A549 (cell line): ENCODE results near the gene GAN. TPM values are rescaled to one million over a fixed set of nuclear protein-coding genes. Genes with fewer than 3 reads are reported as not detected.
A peak's percentile ranks its signal among the peaks of the same experiment; 100 is the strongest.
"Not testable (repeated sequence)": the region's sequence is repeated elsewhere in the genome, so short reads cannot be mapped to it uniquely, and the experiment has no call there.

Experiments
- ATAC-seq, 2 experiments: fragments of 200-7000 bp in 1 of 2; fragments of >200 bp in 1 of 2; cut with Nextera tagmentation in 1 of 2; cut with Tn5 transposase in 1 of 2; 3 replicates each; pipeline versions ENCODE4 v1.8.0 to v1.9.1; 2018 to 2020; ENCODE audit warnings: mild to moderate bottlenecking in 1 of 2, moderate library complexity in 1 of 2
- CTCF ChIA-PET: fragments of 300-600 bp; sonication (Branson Sonifier 250); formaldehyde crosslinking; extraction: SDS; loops from one replicate; lab custom pipeline; 2021; ENCODE audit warnings: antibody characterized with exemption, inconsistent platforms; lab: Yijun Ruan, JAX
- POLR2A ChIA-PET: fragments of 350-600 bp; formaldehyde crosslinking; extraction: SDS; loops from one replicate; lab custom pipeline; 2021; ENCODE audit warnings: antibody characterized with exemption, inconsistent platforms; lab: Yijun Ruan, JAX
- DNase-seq, 2 experiments: peaks; one replicate each; pipeline versions ENCODE4 v3.0.0 to v3.0.0-alpha.2; 2011 to 2016; ENCODE audit warnings: low read depth in 1 of 2, low spot score in 1 of 2
- FAIRE-seq: peaks from 2 replicates; lab custom pipeline; 2011; peaks lifted over from hg19 to GRCh38; lab: Jason Lieb, UNC
- H3K27ac ChIP-seq, 2 experiments: fragments of >200 bp; sonication (Bioruptor Twin); formaldehyde crosslinking; 3 replicates each; pipeline ENCODE4 v1.5.1; 2016 to 2017
- H3K4me1 ChIP-seq: fragments of >200 bp; sonication (Bioruptor Twin); formaldehyde crosslinking; 3 replicates; pipeline ENCODE4 v1.6.1; 2016
- H3K4me2 ChIP-seq: fragments of >200 bp; sonication (Bioruptor Twin); formaldehyde crosslinking; 3 replicates; pipeline ENCODE4 v1.6.1; 2016
- H3K4me3 ChIP-seq: fragments of >200 bp; sonication (Bioruptor Twin); formaldehyde crosslinking; 3 replicates; pipeline ENCODE4 v1.5.1; 2016
- H3K9me3 ChIP-seq: fragments of >200 bp; sonication (Bioruptor Twin); formaldehyde crosslinking; 3 replicates; pipeline ENCODE4 v1.6.1; 2016
- ATOH8 ChIP-seq: fragments of 250-450 bp; sonication (Bioruptor Pico); IDR thresholded peaks from 2 replicates; pipeline ENCODE4 v1.5.0; 2020; ENCODE audit warnings: low read depth, mild to moderate bottlenecking, moderate library complexity
- CBX2 ChIP-seq: fragments of 200-600 bp; sonication (generic); IDR thresholded peaks from 2 replicates; pipeline ENCODE4 v1.6.1; 2016; ENCODE audit warnings: low read depth, mild to moderate bottlenecking, borderline replicate concordance
- E2F6 ChIP-seq: IDR thresholded peaks from 2 replicates; pipeline ENCODE4 v1.6.1; 2012; ENCODE audit warnings: low read depth, borderline replicate concordance
- ELK1 ChIP-seq: fragments of 150-350 bp; IDR thresholded peaks from 2 replicates; pipeline ENCODE4 v1.6.1; 2014; ENCODE audit warnings: low read depth, mild to moderate bottlenecking, low read length
- EP300 ChIP-seq, 2 experiments: fragments of >200 bp; sonication (Bioruptor Twin); formaldehyde crosslinking; IDR thresholded peaks; 2 replicates in 1 of 2; 3 replicates in 1 of 2; pipeline ENCODE4 v1.6.1; 2016 to 2017
- FOXS1 ChIP-seq: fragments of 250-450 bp; sonication (Bioruptor Pico); IDR thresholded peaks from 2 replicates; pipeline ENCODE4 v1.5.0; 2020; ENCODE audit warnings: mild to moderate bottlenecking, moderate library complexity
- GATA3 ChIP-seq: IDR thresholded peaks from 2 replicates; pipeline ENCODE4 v1.6.1; 2012; ENCODE audit warnings: borderline replicate concordance
- HEYL ChIP-seq: fragments of 250-450 bp; sonication (Bioruptor Pico); IDR thresholded peaks from 2 replicates; pipeline ENCODE4 v1.8.0; 2021; ENCODE audit warnings: mild to moderate bottlenecking, moderate library complexity
- HOXB13 ChIP-seq: fragments of 250-450 bp; sonication (Bioruptor Pico); IDR thresholded peaks from 2 replicates; pipeline ENCODE4 v1.5.0; 2020; ENCODE audit warnings: low read depth, mild to moderate bottlenecking, moderate library complexity
- HOXB5 ChIP-seq: fragments of 250-450 bp; sonication (Bioruptor Pico); IDR thresholded peaks from 2 replicates; pipeline ENCODE4 v1.5.0; 2020; ENCODE audit warnings: mild to moderate bottlenecking, moderate library complexity
- JUNB ChIP-seq: fragments of >200 bp; sonication (Bioruptor Twin); formaldehyde crosslinking; IDR thresholded peaks from 2 replicates; pipeline ENCODE4 v1.6.1; 2016
- KDM1A ChIP-seq: fragments of 200-600 bp; sonication (generic); IDR thresholded peaks from 2 replicates; pipeline ENCODE4 v1.6.1; 2016; ENCODE audit warnings: low read depth, mild to moderate bottlenecking
- MAFK ChIP-seq: fragments of 450-650 bp; IDR thresholded peaks from 2 replicates; pipeline ENCODE4 v1.6.1; 2014; ENCODE audit not compliant: partially characterized antibody
- MAX ChIP-seq: IDR thresholded peaks from 2 replicates; pipeline ENCODE4 v1.6.1; 2012
- MYC ChIP-seq: IDR thresholded peaks from 2 replicates; pipeline ENCODE4 v1.6.1; 2012; ENCODE audit warnings: mild to moderate bottlenecking, inconsistent platforms, low read length, improper control_type of control experiment, borderline replicate concordance
- NFE2L2 ChIP-seq: fragments of 150-350 bp; conservative IDR thresholded peaks from 2 replicates; pipeline ENCODE4 v1.6.1; 2014; ENCODE audit warnings: low read length
- NPAS2 ChIP-seq: fragments of 250-450 bp; sonication (Bioruptor Pico); IDR thresholded peaks from 2 replicates; pipeline ENCODE4 v1.8.0; 2022; ENCODE audit warnings: mild to moderate bottlenecking, moderate library complexity, borderline replicate concordance
- PBX3 ChIP-seq: IDR thresholded peaks from 2 replicates; pipeline ENCODE4 v1.6.1; 2012
- PHF8 ChIP-seq: fragments of 200-600 bp; sonication (generic); IDR thresholded peaks from 2 replicates; pipeline ENCODE4 v1.6.1; 2016; ENCODE audit warnings: low read depth, mild to moderate bottlenecking, antibody characterized with exemption, moderate library complexity, borderline replicate concordance
- RAD21 ChIP-seq, 2 experiments: fragments of >200 bp in 1 of 2; sonication (Bioruptor Twin) in 1 of 2; formaldehyde crosslinking in 1 of 2; IDR thresholded peaks in 1 of 2; conservative IDR thresholded peaks in 1 of 2; 2 replicates in 1 of 2; 3 replicates in 1 of 2; pipeline ENCODE4 v1.6.1; 2012 to 2018; ENCODE audit warnings: inconsistent platforms in 1 of 2
- RARB ChIP-seq: fragments of 250-450 bp; sonication (Bioruptor Pico); IDR thresholded peaks from 2 replicates; pipeline ENCODE4 v1.8.0; 2021; ENCODE audit warnings: mild to moderate bottlenecking, moderate library complexity
- REST ChIP-seq: fragments of 200-600 bp; sonication (generic); IDR thresholded peaks from 2 replicates; pipeline ENCODE4 v1.6.1; 2016; ENCODE audit warnings: antibody characterized with exemption, mild to moderate bottlenecking, moderate library complexity
- SMC3 ChIP-seq: fragments of >200 bp; sonication (Bioruptor Twin); formaldehyde crosslinking; IDR thresholded peaks from 3 replicates; pipeline ENCODE4 v1.6.1; 2018; ENCODE audit warnings: inconsistent platforms
- SREBF2 ChIP-seq: fragments of 450-650 bp; IDR thresholded peaks from 2 replicates; pipeline ENCODE4 v1.6.1; 2014; ENCODE audit warnings: mild to moderate bottlenecking, moderate library complexity
- TP53 ChIP-seq: fragments of 250-450 bp; sonication (Bioruptor Pico); IDR thresholded peaks from 2 replicates; pipeline ENCODE4 v1.5.0; 2021; ENCODE audit warnings: mild to moderate bottlenecking, moderate library complexity
- ZC3H11A ChIP-seq: fragments of 450-650 bp; IDR thresholded peaks from 2 replicates; pipeline ENCODE4 v1.6.1; 2014; ENCODE audit warnings: antibody characterized with exemption, mild to moderate bottlenecking
- ZFP36 ChIP-seq: fragments of 450-650 bp; IDR thresholded peaks from 2 replicates; pipeline ENCODE4 v1.6.1; 2014; ENCODE audit warnings: borderline replicate concordance; ENCODE audit not compliant: partially characterized antibody
- WGBS: methylation state at CpG from one replicate; pipeline ENCODE4 v1.1.6; 2017; ENCODE audit errors: missing lambda C conversion rate; 5-methylcytosine and 5-hydroxymethylcytosine counted together
- polyA plus RNA-seq, 4 experiments: library from polyadenylated mRNA; depleted of rRNA in 3 of 4; stranded (reverse); fragments of >200 nt; fragmentation: RNase III in 1 of 4; extraction: RNeasy Plus Mini Kit Qiagen cat#74134 plus additional on column Dnase treatment in 1 of 4; gene quantifications; 2 replicates in 3 of 4; 3 replicates in 1 of 4; pipeline ENCODE4 v1.2.3, GENCODE V29; 2011 to 2017

The GAN gene
- polyA plus RNA-seq, 2 of the 4 experiments (the other 2 are of a cell fraction) = 2.8 to 8.1 TPM

GRCh38 chr16:81405002-81405401 lies 90.2 kb downstream of the GAN start:
- DNase-seq = peak in 1 of 2 experiments; percentile 43
- H3K9me3 ChIP-seq, ATAC-seq, H3K4me3 ChIP-seq, FAIRE-seq: not testable (repeated sequence)
- Histone ChIP-seq H3K27ac (peak overlapping the region; percentile 97 to 100), H3K4me2 (peak overlapping the region; percentile 67), H3K4me1 (peaks cover 86% of the 10 kb centered on the region)
- ChIA-PET CTCF (interaction anchor here (0.6 to 4.3 kb wide), 27 partner anchors 8 to 329 kb away, joined by 3 to 34 read pairs (median 6); no protein-coding TSS in a partner anchor), POLR2A (interaction anchor here (0.6 to 1.3 kb wide), 2 partner anchors 40 to 307 kb away, joined by 4 read pairs; partner anchors contain the start of gene CMIP)
- WGBS = 95% methylated on average over 2 of the region's 2 CpGs
- TF ChIP-seq ZC3H11A (0 out of 2 replicates have a peak, but pooled peaks have one; percentile 15), HOXB5 (peak; percentile 15; the same call in 1 of the 2 replicates), ATOH8 (CRISPR knock-in tag) (0 out of 2 replicates have a peak, but pooled peaks have one; percentile 6), HOXB13 (CRISPR knock-in tag) (peak; percentile 64; the same call in 1 of the 2 replicates), KDM1A (peak; percentile 79), TP53 (CRISPR knock-in tag) (peak; percentile 61)

GRCh38 chr16:81405702-81406113 lies 90.9 kb downstream of the GAN start:
- CTCF ChIA-PET = interaction anchor here (0.8 to 4.3 kb wide), 11 partner anchors 11 to 328 kb away, joined by 3 to 34 read pairs (median 3); no protein-coding TSS in a partner anchor
- peak overlapping the region; percentile 67 for H3K4me2 ChIP-seq
- FAIRE-seq (peak; percentile 97), DNase-seq (peak; percentile 96 to 99), ATAC-seq (peak; percentile 71 to 81)
- 0% methylated on average over 11 of the region's 11 CpGs for WGBS
- no peak overlapping the region for H3K4me3 ChIP-seq
- H3K9me3 ChIP-seq = no peaks in the 10 kb centered on the region
- peak overlapping the region; percentile 97 to 100 for H3K27ac ChIP-seq
- peaks cover 86% of the 10 kb centered on the region for H3K4me1 ChIP-seq
- POLR2A ChIA-PET = interaction anchor here (0.6 to 1.3 kb wide), 5 partner anchors 13 to 306 kb away, joined by 3 to 7 read pairs (median 4); partner anchors contain the start of gene CMIP
- peak; percentile 36; the same call in 1 of the 2 replicates for TF ChIP-seq E2F6
- peak; percentile 85 for TF ChIP-seq PBX3
- TF ChIP-seq ELK1 = no peak
- TF ChIP-seq RAD21 (conservative IDR thresholded peaks at IDR 0.05 in 1 of 2, IDR thresholded peaks at IDR 0.05 in 1 of 2) = peak; percentile 28 to 49; a peak in 4 of 5 replicates
- TF ChIP-seq EP300 (IDR thresholded peaks at IDR 0.05) = peak; percentile 97 to 100
- 0 out of 2 replicates have a peak, but pooled peaks have one; percentile 65 for TF ChIP-seq FOXS1 (CRISPR knock-in tag)
- TF ChIP-seq MAFK = peak; percentile 100
- peak; percentile 79 for TF ChIP-seq HOXB5
- TF ChIP-seq REST = no peak
- TF ChIP-seq NPAS2 = no peak
- peak; percentile 90 for TF ChIP-seq MAX
- TF ChIP-seq NFE2L2 = peak; percentile 97
- peak; percentile 95; the same call in 1 of the 2 replicates for TF ChIP-seq RARB (CRISPR knock-in tag)
- peak; percentile 43; the same call in 1 of the 3 replicates for TF ChIP-seq SMC3
- TF ChIP-seq SREBF2 = no peak
- TF ChIP-seq JUNB = peak; percentile 96
- TF ChIP-seq HEYL (CRISPR knock-in tag) = no peak
- TF ChIP-seq PHF8 = no peak
- TF ChIP-seq ZFP36 = no peak
- 0 out of 2 replicates have a peak, but pooled peaks have one; percentile 52 for TF ChIP-seq ATOH8 (CRISPR knock-in tag)
- peak; percentile 66; the same call in 1 of the 2 replicates for TF ChIP-seq HOXB13 (CRISPR knock-in tag)
- peak; percentile 50; the same call in 1 of the 2 replicates for TF ChIP-seq MYC
- peak; percentile 99 for TF ChIP-seq GATA3
- no peak for TF ChIP-seq CBX2
